ENCODE measurements around the gene XCL1. TPM values are rescaled to one million over a fixed set of nuclear protein-coding genes. Genes with fewer than 3 reads are reported as not detected.

Gene XCL1
- total RNA-seq, 1 experiment from 2014 or later = not detected

DNA sequence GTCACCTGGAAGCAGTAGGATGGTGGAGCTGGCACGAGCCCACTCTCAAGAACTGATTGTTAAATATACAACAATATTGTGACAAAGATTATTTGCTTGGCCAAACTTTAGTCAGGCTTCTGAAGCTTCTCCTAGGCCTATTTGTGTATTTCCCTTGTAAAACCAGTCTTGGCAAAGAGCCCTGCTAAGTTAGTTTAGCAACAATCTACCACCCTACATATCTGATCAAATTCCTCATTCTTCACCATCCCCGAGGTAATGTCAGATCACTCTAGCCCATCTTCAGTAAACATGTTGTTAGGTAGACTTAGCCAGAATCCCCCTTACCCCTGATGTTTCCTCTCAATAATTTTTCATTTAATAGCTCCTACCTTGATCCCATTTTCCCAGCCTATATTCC lies 39.6 kb downstream of the XCL1 start:
- CTCF ChIA-PET = no interaction called here
- no peak overlapping the region for H2AFZ ChIP-seq
- H3K27me3 ChIP-seq (ENCODE audit: insufficient read depth, low read depth) = no peaks in the 10 kb centered on the region
- H4K20me1 ChIP-seq (ENCODE audit: insufficient read depth) = no peaks in the 10 kb centered on the region
- BruUV-seq (replicated peaks) = no TSS peak
- H3K4me2 ChIP-seq = no peak overlapping the region
- POLR2A ChIA-PET (ENCODE audit: unreplicated experiment) = no interaction called here
- no peaks in the 10 kb centered on the region for H3K79me2 ChIP-seq (ENCODE audit: low read depth)
- no peaks in the 10 kb centered on the region for H3F3A ChIP-seq (ENCODE audit: insufficient read depth, low read depth)
- H3K27ac ChIP-seq = no peak overlapping the region
- no peaks in the 10 kb centered on the region for H3K4me1 ChIP-seq (replicated peaks; ENCODE audit: insufficient read depth)
- H3K9me3 ChIP-seq (ENCODE audit: insufficient read depth, low read depth) = no peaks in the 10 kb centered on the region
- H3K4me3 ChIP-seq = no peak overlapping the region
- H3K9me2 ChIP-seq (ENCODE audit: insufficient read depth) = no peaks in the 10 kb centered on the region
- H3K36me3 ChIP-seq (ENCODE audit: low read depth) = no peaks in the 10 kb centered on the region
- DNase-seq = no peak
- intact Hi-C loops (cut with micrococcal nuclease; ENCODE audit: unreplicated experiment) = no loop called here
- TF ChIP-seq, protein P1, sequence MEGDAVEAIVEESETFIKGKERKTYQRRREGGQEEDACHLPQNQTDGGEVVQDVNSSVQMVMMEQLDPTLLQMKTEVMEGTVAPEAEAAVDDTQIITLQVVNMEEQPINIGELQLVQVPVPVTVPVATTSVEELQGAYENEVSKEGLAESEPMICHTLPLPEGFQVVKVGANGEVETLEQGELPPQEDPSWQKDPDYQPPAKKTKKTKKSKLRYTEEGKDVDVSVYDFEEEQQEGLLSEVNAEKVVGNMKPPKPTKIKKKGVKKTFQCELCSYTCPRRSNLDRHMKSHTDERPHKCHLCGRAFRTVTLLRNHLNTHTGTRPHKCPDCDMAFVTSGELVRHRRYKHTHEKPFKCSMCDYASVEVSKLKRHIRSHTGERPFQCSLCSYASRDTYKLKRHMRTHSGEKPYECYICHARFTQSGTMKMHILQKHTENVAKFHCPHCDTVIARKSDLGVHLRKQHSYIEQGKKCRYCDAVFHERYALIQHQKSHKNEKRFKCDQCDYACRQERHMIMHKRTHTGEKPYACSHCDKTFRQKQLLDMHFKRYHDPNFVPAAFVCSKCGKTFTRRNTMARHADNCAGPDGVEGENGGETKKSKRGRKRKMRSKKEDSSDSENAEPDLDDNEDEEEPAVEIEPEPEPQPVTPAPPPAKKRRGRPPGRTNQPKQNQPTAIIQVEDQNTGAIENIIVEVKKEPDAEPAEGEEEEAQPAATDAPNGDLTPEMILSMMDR (conservative IDR thresholded peaks at IDR 0.05) = no peak
- TF ChIP-seq EZH2 (IDR thresholded peaks at IDR 0.05; ENCODE audit: low read depth) = no peak

DNA sequence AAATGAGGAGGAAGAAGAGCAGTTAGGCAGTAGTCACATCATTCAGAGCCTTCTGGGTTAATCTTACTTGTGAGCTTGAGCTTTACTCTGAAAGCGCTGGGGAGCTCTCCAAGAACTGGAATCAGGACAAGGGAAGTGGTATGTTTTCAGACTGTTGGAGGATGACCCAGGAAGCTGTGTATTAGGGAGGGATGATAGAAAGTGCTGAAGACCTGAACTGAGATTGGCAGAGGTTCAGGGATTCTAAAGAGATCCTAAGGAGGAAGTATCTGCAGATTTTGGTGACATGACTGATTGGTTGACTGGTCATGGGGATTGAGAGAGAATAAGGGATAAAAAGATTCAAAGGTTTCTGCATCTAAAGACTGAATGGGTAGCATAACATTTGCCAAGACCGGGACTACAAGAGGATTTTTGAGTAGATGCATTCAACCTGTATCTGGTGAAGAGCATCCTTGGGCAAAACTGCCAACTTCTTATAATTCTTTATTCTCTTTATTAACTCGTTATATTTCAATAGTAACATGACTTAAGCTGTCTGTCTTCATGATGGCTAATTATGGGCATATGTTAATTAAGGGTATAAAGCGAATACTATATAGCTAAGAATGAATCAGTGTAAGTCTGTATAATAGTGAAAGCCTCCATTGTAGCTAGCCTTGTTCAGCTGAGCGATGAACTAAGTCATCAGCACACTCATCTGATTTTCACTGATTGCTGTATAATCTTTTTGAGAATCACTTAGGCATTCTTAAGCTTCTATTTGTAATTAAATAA lies 41.8 kb downstream of the XCL1 start:
- Histone ChIP-seq H3K27ac (no peak overlapping the region), H3K79me2 (ENCODE audit: low read depth) (no peaks in the 10 kb centered on the region), H3K9me2 (ENCODE audit: insufficient read depth) (no peaks in the 10 kb centered on the region), H3K4me2 (no peak overlapping the region), H3K4me3 (no peak overlapping the region), H3K4me1 (replicated peaks; ENCODE audit: insufficient read depth) (peaks cover 7% of the 10 kb centered on the region; the same call in 1 of the 2 replicates), H3K27me3 (ENCODE audit: insufficient read depth, low read depth) (no peaks in the 10 kb centered on the region), H3K9me3 (ENCODE audit: insufficient read depth, low read depth) (no peaks in the 10 kb centered on the region), H4K20me1 (ENCODE audit: insufficient read depth) (no peaks in the 10 kb centered on the region), H3F3A (ENCODE audit: insufficient read depth, low read depth) (no peaks in the 10 kb centered on the region), H2AFZ (no peak overlapping the region), H3K36me3 (ENCODE audit: low read depth) (no peaks in the 10 kb centered on the region)
- BruUV-seq (replicated peaks) = no TSS peak
- CTCF ChIA-PET = no interaction called here
- intact Hi-C loops (cut with micrococcal nuclease; ENCODE audit: unreplicated experiment) = no loop called here
- DNase-seq = no peak
- POLR2A ChIA-PET (ENCODE audit: unreplicated experiment) = interaction anchor here (0.6 kb wide), 1 partner anchor 142 kb away, joined by 3 read pairs; no protein-coding TSS in a partner anchor
- TF ChIP-seq, protein P1 (conservative IDR thresholded peaks at IDR 0.05) = no peak
- TF ChIP-seq EZH2 (IDR thresholded peaks at IDR 0.05; ENCODE audit: low read depth) = no peak

DNA sequence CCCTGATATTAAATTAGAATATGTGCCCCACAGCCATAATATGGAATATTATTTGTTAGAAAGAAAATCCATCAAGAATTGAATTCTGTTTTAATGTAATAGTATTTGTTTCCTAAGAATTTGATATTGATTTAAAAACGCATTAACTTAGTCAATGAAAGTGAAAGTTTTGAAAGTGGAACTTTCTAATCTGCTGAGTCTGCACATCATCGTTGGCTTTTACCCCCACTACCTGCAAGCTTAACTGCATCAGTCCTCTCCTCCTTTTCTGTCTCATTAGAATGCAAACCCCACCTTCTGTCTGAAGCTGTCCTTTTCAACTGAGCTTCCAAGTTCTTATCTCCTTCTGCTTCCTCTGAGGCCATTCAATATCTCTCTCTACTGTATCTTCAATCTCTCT lies 42.5 kb downstream of the XCL1 start:
- ChIA-PET POLR2A (ENCODE audit: unreplicated experiment) (interaction anchor here (0.6 kb wide), 1 partner anchor 143 kb away, joined by 3 read pairs; no protein-coding TSS in a partner anchor), CTCF (no interaction called here)

More for the DNA sequence above, 42.5 kb downstream of the XCL1 start:
- Histone ChIP-seq H3K9me2 (ENCODE audit: insufficient read depth) (no peaks in the 10 kb centered on the region), H3K9me3 (ENCODE audit: insufficient read depth, low read depth) (no peaks in the 10 kb centered on the region), H3K27ac (no peak overlapping the region), H3F3A (ENCODE audit: insufficient read depth, low read depth) (peaks cover 6% of the 10 kb centered on the region), H3K4me1 (replicated peaks; ENCODE audit: insufficient read depth) (peaks cover 14% of the 10 kb centered on the region; the same call in 1 of the 2 replicates), H3K79me2 (ENCODE audit: low read depth) (no peaks in the 10 kb centered on the region), H3K4me3 (no peak overlapping the region), H3K4me2 (no peak overlapping the region), H3K27me3 (ENCODE audit: insufficient read depth, low read depth) (no peaks in the 10 kb centered on the region), H4K20me1 (ENCODE audit: insufficient read depth) (no peaks in the 10 kb centered on the region), H3K36me3 (ENCODE audit: low read depth) (no peaks in the 10 kb centered on the region), H2AFZ (no peak overlapping the region)
- BruUV-seq (replicated peaks) = no TSS peak
- intact Hi-C loops (cut with micrococcal nuclease; ENCODE audit: unreplicated experiment) = no loop called here
- no peak for TF ChIP-seq EZH2 (IDR thresholded peaks at IDR 0.05; ENCODE audit: low read depth)
- TF ChIP-seq, protein P1 (conservative IDR thresholded peaks at IDR 0.05) = no peak
- no peak for DNase-seq

Data from PC-9 (cell line).